GM21786 (cell line): Measurements from ENCODE around the gene ZNF665.
"Not testable (repeated sequence)": the region's sequence is repeated elsewhere in the genome, so short reads cannot be mapped to it uniquely, and the experiment has no call there.

Experiments
- ATAC-seq: cut with Tn5 transposase; IDR thresholded peaks from one replicate; pipeline ENCODE4 v1.9.1; 2021; ENCODE audit not compliant: unreplicated experiment

Gene ZNF665

GRCh38 chr19:53192771-53193534, at the start of gene ZNF665:
Gene ZNF665, minus strand, starts transcription at chr19:53193358. Its CDS starts 10,460 bp downstream, at chr19:53182898.
- peak; percentile 55 for ATAC-seq

GRCh38 chr19:53237114-53237777, 44.1 kb upstream of the ZNF665 start:
- no peak for ATAC-seq

GRCh38 chr19:53224606-53225005, 31.4 kb upstream of the ZNF665 start:
- ATAC-seq, result no peak

- ATAC-seq, result not testable (repeated sequence)
Observed at GRCh38 chr19:53222716-53223115, 29.6 kb upstream of the ZNF665 start.

DNA sequence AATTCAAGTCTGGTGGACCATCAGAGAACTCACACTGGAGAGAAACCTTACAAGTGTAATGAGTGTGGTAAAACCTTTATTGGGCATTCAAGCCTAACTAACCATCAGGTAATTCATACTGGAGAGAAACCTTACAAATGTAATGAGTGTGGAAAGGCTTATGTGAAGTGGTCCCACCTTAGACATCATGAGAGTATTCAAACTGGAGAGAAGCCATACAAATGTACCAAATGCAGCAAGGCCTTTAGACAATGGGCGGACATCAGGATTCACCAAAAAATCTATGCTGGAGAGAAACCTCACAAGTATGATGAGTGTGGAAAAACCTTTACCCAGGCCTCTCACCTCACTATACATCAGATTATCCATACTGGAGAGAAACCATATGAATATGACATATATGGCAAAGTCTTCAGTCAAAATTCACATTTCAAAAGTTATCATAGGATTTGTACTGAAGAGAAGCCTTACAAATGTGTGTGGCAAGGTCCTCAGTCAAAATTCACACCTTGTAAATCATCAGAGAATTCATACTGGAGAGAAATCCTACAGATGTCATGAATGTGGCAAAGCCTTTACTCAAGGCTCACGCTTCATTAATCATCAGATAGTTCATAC, 19.7 kb upstream of the ZNF665 start:
- ATAC-seq, result no peak

DNA sequence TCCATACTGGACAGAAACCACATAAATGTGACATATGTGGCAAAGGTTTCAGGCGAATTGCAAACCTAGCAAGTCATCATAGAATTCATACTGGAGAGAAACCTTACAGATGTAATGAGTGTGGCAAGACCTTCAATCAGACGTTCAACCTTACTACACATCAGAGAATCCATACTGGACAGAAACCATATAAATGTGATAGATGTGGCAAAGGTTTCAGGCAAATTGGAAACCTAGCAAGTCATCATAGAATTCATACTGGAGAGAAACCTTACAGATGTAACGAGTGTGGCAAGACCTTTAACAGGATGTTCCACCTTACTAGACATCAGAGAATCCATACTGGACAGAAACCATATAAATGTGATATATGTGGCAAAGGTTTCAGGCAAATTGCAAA, 18.4 kb upstream of the ZNF665 start:
- ATAC-seq, result not testable (repeated sequence)

DNA sequence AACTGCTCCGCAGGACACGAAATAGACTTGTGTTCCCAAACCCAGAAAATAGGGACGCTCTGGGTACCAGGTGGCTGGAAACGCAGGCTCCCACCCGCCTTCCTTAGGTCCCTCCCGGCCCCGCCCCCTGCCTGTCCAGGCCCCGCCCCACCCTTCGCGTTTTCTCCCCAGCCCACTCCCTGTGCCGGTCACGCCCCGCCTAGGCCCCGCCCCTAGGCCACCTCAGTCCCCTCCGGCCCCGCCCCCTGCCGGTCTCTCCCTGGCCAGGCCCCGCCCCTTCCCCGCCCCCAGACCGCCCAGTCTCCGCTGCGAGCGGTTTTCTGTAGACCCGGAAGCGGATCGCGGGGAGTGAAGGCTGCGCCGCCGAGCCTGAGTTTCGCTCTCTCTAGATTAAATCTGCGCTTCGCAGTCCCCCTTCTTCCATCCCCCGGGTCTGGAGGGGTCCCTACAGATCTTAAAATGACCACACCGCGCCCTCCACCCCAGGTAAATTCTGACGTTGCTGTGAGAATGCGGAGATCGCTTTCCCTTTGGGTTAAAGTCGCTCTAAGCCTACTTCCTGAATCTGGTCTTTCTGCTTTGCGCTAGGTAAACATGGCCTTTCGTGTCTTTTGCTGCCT, 3.7 kb upstream of the ZNF665 start:
- peak; percentile 39 for ATAC-seq

DNA sequence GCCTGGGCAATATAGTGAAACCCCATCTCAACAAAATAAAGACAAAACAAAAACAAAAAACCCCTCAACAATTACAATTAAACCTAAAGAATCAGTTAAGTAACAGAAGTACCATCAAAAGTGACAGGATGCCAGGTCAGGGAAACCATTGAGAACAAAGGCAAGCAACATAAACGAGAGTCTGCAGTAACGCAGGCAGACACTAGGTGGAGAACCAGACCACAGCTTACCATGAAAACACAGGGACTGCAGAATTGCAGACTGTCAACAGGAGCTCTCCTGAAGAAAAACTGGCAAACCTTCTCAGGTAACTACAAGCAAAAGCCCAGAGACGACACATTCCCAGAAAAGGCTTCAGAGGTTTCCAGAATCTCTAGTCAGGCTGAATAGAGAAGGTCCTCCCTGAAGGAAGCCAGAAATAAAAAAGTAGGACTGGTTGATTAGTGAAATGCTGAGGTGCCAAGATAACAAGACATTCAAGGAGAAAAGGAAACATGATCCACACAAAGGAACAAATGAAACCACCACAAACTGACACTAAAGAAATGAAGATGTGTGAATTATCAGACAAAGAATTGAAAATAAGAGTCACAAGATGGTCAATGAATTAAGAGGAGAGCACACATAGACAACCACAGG, 2.2 kb upstream of the ZNF665 start:
- no peak for ATAC-seq

DNA sequence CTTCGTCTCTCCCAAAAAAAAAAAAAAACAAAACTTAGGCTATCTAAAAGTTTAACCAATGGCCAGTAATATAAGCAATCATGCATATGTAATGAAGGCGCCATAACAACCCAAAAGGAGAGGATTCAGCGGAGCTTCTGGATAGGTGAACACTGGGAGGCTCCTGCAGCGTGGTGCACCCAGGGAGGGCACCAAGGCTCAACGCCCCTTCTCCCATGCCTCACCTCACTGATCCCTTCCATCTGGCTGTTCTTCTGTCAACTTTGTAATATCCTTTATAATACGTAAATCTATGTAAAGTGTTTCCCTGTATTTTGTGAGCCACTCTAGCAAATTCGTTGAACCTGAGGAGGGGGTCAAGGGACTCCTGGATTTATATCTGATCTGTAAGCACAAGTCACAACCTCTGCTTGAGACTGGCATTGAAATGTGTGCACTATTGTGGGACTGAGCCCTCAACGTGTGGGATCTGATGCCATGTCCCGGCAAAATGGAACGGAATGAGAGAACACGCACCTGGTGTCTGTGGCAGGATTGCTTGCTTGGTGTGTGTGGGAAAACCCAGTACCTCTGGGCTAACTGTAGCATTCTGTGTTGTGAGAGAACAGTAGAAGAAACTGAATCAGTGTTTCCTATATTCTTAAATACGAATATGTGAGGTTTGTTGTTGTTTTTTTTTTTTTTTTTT, 521 bp upstream of the ZNF665 start:
- no peak for ATAC-seq

DNA sequence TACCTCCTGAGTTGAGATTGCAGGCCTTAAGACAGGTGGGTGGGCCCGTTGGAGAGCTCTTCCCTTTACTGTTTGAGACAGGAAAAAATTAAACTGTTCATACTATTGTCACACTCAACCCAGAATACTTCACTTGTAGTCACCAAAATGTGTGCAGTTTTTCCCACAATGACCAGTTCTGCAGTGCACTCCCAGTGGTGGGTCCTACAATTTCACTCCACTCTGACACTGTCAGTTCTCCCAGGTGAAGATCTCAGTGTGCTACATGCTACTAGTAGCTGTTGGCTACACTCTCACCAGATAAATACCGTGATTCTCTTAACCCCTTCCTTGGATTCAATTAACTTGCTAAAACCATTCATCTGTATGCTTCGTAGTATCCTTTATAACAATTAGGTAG, 2.9 kb downstream of the ZNF665 start:
- no peak for ATAC-seq

DNA sequence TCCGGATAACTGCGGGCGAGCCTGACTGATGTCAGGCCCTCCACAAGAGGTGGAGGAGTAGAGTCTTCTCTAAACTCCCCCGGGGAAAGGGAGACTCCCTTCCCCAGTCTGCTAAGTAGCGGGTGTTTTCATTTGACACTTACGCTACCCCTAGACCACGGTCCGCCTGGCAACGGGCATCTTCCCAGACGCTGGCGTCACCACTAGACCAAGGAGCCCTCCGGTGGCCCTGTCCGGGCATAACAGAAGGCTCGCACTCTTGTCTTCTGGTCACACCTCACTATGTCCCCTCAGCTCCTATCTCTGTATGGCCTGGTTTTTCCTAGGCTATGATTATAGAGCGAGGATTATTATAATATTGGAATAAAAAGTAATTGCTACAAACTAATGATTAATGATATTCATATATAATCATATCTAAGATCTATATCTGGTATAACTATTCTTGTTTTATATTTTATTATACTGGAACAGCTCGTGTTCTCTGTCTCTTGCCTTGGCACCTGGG, 3.4 kb downstream of the ZNF665 start:
- ATAC-seq, result not testable (repeated sequence)

DNA sequence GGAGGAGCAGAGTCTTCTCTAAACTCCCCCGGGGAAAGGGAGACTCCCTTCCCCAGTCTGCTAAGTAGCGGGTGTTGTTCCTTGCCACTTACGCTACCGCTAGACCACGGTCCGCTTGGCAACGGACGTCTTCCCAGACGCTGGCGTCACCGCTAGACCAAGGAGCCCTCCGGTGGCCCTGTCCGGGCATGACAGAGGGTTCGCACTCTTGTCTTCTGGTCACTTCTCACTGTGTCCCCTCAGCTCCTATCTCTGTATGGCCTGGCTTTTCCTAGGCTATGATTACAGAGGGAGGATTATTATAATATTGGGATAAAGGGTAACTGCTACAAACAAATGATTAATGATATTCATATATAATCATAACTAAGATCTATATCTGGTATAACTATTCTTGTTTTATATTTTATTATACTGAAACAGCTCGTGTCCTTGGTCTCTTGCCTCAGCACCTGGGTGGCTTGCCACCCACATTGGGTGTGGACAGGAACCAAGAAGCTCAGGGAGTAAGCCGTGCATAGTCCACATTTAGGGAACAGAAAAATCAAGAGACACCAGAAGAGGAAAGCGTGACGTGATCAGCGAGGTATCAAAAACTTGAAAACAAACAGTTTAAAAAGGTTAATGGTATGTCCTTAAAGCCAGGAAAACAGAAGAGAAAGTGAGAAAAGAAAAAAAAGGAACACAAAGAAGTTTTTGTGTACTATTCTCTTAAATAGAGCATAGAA, 7.8 kb downstream of the ZNF665 start:
- ATAC-seq, result not testable (repeated sequence)

DNA sequence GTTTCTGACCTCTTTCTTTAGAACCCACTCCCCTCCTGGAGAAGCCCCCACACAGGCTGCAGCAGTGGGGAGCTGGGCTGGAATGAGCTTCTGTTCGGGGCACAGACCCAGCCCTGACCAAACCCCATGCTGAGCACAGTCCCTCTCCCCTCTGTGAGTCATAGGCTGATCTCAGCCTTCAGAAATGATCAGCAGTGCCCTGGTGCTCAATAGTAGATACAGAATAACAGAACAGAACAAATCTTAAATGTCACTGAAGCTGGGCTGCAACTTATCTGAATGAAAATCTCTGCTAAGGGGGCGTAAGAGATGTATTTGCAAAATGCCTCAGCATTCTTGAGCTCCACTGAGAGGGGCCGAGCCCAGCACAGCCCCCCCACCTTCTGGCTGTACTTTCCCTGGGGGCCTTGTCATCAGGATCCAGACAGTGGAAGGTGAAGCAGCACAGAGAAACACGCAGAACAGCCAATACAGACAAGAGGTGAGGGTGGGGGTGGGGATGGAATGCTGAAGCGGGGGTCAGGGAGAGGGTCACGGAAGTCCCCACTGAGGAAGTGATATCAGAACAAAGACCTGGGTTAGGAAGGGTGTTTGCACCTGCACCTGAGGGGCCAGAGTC, 9.9 kb downstream of the ZNF665 start:
- no peak for ATAC-seq

- no peak for ATAC-seq
Observed at GRCh38 chr19:53182202-53182601, 11.0 kb downstream of the ZNF665 start.

DNA sequence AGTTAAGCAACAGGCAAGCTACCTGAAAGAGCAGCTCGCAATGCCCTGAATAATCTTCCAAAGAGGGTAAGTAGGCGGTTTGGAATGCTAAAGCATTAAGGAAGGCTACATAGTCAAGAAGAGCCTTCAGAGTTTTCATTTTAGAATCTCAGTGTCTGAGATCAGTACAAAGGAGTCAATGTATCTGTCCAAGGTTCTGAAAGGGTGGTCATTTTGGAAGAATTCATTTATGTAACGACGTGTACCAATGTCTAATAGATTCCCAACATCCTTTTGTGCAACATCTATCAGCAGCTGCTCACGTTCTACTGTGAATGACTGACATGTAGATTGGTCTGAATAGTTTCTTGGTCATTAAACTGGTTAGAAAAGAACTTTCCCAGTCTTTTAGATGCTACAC, 15.2 kb downstream of the ZNF665 start:
- ATAC-seq, result no peak

GRCh38 chr19:53172889-53173288, 20.3 kb downstream of the ZNF665 start:
- ATAC-seq, result no peak

GRCh38 chr19:53165691-53166091, 27.5 kb downstream of the ZNF665 start:
- no peak for ATAC-seq

DNA sequence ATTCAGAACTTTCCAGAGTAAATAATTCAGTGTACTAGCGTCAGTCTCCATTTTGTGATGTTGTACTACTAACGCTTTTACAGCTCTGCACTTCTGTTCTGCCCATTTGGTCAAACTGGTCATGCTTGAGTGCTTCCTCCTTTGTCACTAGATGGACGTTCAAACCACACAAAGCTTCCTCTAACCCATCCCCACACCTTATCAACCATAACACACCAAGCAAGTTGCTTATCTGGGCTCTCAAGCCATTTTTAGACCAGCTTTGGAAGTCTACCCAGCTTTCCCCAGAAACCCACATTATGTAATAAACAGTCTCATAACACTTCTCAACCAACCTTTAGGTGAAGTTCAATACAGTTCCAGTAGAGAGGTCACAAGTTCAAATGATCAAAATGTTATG, 32.0 kb downstream of the ZNF665 start:
- ATAC-seq, result no peak

- no peak for ATAC-seq
Observed at GRCh38 chr19:53160350-53160749, 32.8 kb downstream of the ZNF665 start.
